Anterior cingulate cortex (tissue), 58 donors: Measurements from ENCODE around the gene ADH1B.
"Not testable (repeated sequence)": the region's sequence is repeated elsewhere in the genome, so short reads cannot be mapped to it uniquely, and the experiment has no call there.

Source experiments
- DNase-seq, 58 donors: peaks; one replicate each; lab custom pipeline; 2025; lab: John Stamatoyannopoulos, UW

ADH1B gene

DNA sequence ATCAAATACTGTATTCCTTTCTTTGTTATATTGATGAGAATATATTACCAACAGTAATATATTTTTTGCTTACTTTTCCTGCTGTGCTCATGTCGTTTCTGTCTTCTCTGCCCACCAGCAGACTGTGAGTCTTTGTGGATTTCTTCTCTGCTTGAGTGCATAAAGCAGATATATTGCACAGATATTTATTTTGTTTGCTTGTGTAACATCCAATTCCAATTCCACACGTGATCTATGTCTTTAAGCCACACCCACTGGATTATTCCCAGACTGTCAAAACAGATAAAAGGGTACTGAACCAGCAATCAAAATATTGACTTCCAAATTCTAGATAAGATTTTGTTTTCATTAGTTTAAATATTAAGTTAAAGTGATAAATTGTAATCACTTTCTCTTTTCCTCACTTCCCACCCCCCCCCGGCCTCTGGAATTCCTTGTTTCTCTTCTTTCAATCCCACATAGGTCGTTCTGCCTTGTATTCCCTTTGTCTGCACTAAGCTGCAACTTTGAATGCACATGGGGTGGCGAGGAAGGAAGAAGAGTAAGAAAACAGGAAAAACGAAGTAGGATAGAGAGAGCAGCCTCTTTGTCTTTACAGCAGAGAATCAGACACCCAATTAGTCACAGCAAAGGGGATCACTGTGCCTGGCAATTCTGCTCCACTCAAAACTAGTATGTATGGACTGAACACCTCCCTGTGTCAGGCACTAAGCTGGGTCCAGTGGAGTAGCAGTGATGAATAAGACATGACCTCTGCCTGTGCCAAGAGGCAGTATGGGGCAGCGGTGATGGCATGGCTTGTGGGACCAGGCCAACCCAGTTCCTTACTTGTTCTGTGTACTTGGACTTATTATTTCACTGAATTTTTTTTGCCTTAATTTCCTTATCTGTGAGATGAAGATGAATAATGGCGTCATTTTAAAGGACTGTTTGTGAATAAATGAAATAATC is at the start of gene ADH1B:
Gene ADH1B (minus strand): TSS at position 161 of the 951 bp plus-strand sequence. CDS start 70 bp downstream, at position 91.
- DNase-seq, result no peak

DNA sequence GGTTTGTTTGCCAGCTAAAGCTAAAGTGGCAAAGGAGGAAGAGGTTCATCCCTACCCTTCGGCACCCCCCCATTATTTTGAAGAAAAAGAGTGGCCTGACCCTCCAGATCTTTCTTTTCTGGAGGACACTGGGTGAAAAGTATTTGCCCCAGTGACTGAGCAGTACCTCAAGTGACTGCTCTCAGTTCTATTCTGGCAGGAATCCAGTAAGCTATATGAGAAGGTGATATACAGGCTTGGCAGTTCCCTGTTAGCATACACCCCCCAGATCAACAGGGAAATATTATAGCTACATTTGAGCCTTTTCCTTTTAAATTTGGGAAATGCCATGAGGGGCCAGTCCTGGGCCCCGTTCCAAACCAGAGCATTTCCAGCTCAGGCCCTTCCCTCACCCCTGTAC is 46.6 kb upstream of the ADH1B start:
- DNase-seq, result not testable (repeated sequence)

DNA sequence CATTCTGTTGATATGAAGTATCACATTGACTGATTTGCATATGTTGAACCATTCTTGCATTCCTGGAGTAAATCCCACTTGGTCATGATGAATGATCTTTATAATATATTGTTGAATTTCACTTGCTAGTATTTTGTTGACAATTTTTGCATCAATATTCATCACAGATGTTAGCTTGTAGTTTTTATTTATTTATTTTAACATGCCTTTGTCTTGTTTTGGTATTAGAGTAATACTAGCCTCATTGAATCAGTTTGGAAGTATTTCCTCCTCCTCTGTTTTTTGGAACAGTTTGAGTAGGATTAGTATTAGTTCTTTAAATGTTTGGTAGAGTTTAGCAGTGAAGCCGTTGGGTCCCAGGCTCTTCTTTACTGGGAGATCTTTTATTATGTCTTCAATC is 45.3 kb upstream of the ADH1B start:
- no peak for DNase-seq

DNA sequence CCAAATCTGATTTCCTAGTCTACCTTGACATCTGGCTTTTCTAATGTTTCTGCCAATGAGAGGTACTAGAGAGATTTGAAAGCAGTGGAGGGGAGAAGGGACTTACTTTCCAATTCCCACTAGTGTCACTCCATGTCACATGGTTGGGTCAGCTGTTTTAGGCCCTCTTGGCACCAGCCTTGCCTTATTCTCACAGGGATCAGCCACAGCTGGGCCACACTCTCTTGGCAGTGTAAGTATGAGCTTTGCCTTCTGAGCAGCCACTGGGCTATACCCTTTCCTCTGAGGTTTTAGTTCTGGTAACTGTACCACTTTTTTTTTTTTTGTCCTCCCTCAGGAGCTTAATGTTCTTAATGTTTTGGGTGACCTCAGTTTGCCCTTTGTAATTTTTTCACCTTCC is 41.6 kb upstream of the ADH1B start:
- DNase-seq, result no peak

DNA sequence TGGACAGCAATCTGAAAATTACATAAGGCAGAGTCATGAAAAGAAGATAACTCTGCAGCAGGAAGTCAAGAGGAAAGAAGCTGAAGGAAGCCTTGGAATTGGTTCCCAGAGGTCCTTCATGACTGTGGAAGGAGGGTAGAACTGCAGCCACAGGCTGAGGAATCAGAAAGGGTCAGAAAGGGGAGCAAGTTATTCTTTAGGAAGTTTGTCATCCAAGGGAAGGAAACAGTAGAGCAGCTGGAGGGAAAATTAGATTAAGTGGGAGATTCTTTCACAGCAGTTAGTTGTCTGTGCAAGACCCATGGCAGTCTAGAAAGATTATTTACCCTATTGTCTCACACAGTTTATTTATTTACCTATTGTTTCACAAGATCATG is 40.7 kb upstream of the ADH1B start:
- no peak for DNase-seq

DNA sequence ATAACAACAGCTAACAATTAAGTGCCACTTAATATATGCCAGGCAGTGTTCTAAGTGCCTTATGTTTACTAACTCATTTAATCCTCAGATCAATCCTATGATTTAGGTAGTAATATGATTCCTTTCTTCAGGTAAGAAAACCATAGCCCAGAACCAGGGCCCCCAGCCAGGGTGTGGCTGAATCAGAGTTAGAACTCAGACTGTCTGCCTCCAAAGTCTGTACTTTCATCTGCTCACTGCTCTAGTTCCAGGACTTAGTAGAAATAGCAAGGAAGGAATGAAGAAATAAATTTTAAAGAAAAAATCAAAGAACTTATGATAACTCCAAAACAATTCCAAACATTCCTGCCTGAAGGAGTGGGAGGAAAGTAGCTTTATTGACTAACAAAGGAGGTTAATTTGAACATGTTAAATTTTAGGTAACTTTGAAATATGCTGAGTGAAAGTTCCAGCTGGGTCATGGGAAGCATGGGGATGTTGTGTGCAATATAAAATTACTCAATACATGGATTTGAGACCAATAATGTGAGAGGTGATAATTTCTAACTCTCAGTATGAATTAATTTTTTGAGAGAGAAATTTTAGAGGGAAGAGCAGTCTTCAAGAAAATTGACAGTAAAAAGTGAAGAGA is 40.2 kb upstream of the ADH1B start:
- DNase-seq, result no peak

DNA sequence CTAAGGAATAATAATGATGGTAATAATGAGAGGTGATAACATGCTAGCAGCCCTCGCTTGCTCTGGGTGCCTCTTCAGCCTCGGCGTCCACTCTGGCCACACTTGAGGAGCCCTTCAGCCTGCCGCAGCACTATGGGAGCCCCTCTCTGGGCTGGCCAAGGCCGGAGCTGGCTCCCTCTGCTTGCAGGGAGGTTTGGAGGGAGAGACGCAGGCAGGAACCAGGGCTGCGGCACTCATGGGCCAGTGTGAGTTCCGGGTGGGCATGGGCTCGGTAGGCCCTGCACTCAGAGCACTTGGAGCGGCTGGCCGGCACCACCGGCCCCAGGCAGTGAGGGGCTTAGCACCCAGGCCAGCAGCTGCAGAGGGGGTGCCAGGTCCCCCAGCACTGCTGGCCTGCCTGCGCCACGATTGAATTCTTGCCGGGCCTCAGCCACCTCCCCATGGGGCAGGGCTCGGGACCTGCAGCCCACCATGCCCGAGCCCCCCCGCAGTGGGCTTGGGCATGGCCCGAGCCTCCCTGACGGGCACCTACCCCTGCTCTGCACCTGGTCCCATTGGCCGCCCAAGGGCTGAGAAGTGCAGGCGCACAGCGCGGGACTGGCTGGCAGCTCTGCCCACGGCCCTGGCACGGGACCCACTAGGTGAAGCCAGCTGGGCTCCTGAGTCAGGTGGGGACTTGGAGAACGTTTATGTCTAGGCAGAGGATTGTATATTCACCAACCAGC is 38.4 kb upstream of the ADH1B start:
- no peak for DNase-seq

DNA sequence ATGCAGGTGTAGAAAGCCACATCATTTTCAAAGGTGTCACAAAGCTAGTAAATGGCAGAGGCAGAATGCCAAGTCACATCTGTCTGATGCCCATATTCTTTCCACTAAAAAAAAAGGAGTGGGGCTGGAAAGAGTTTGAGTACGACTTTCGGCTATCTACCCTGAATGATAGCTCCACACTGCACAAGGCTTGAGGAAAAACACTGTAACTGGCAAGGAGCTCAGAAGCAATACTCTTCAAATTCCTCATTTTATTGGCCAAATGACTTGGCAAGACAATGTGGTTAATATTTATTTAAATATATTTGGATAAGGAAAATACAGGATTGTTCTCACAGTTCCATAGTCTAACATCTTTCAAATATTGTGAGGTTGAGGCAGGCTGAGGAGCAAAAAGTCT is 36.7 kb upstream of the ADH1B start:
- DNase-seq, result no peak

DNA sequence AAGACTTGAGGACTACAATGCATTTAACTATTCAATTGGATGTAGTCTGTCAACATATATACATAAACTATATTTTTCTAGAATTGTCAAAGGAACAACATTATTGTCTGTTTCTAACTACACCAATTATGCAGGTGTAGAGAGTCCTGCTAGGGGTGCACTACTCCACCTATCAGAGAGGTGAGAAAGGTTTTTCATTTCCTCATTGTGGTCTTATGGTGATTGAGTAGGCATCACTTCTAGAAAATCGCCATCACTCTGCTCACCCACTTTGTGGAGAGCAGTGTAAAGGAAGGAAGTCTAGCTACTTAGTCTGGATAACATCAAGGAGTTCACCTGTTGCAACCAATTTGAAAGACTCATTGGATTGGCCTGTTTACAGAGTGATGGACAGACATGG is 35.8 kb upstream of the ADH1B start:
- DNase-seq, result no peak

DNA sequence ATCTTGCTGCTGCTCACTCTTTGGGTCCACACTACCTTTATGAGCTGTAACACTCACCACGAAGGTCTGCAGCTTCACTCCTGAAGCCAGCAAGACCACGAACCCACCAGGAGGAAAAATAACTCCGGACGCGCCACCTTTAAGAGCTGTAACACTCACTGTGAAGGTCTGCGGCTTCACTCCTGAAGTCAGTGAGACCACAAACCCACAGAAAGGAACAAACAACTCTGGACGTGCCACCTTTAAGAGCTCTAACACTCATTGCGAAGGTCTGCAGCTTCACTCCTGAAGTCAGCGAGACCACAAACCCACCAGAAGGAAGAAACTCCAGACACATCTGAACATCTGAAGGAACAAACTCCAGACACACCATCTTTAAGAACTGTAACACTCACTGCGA is 34.9 kb upstream of the ADH1B start:
- not testable (repeated sequence) for DNase-seq

DNA sequence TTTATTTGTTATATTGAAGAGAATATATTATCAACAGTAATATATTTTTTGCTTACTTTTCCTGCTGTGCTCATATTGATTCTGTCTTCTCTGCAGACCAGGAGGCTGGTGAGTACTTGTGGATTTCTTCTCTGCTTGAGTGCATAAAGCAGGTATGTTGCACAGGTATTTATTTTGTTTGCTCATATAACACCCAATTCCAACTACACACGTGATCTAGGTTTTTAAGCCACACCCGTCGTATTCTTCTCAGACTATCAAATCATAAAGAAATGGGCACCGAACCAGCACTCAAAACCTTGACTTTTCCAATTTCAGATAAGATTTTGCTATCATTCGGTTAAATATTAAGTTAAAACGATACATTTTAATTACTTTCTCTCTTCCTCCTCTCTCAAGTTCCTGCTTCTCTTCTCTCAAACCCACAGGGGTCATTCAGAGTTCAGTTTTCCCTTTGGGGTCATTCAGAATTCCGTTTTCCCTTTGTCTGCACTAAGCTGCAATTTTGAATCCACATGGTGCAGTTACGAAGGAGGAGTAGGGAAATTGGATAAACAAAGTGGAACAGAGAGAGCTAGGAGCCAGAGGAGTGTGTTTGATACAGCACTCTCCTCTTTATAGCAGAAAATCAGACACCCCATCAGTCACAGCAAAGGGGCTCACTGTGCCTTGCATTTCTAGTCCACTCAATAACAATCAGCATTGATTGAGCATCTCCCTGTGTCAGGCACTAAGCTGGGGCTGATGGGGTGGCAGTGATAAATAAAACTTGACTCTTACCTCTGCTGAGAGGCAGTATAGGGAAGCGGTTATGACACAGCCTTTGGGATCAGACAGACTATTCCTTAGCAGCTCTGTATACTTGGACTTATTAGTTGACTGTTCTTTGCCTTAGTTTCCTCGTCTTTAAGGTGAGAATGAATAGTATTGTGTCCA is 31.7 kb upstream of the ADH1B start, which contains the start of gene ADH1C:
Gene ADH1C (minus strand): TSS at position 145 of the 936 bp plus-strand sequence. CDS start 71 bp downstream, at position 74.
- no peak for DNase-seq

DNA sequence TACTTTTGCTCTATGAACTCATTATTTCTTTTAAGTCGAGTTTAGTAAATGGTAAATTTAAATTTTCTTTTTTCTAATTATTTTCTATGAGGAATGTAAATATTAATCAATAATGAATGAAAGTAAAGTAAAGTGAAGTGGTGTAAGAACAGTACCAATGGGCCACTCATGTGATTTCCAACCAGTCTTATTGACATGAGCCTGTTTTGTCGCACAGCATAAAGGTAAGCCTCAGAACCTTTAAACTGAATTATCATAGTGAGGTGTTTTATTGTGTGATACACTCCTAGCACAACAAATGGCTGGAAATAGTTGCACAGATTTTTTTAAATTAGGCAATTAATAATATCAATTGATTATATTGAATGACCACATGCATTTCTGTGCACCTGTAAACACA is 30.3 kb upstream of the ADH1B start:
- no peak for DNase-seq

DNA sequence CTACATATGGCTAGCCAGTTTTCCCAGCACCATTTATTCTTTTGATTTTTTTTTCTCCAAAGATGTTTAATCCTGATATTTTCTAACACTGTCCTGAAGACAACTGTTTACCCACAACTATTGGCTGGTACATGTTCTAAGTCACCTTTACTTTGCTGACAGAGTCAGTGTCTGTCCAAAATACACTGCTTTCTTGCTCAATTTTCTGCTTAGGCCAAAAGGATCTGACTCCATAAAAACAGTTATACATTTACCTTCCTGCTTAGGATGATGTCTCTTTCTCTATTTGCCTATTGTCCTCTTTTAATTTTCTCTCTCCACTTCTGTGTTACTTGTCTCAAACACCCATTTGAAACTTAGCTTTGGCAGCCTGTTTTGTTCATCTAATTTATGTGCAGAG is 28.1 kb upstream of the ADH1B start:
- DNase-seq, result no peak

DNA sequence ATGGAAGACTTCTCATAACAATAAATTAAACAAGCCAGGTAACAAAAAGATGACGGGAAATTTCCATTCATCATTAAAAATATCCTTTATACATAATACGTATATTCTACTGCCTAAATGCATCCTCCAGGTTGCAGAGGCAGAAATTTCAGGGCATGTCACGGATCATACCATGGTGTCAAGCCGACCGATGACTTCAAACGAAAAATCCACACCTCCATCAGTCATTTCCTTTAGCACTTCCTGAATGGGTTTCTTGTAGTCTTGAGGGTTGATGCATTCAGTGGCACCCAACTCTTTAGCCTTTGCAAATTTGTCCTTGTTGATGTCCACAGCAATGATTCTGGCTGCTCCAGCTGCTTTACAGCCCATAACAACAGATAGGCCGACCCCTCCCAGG is 21.4 kb upstream of the ADH1B start:
- not testable (repeated sequence) for DNase-seq

DNA sequence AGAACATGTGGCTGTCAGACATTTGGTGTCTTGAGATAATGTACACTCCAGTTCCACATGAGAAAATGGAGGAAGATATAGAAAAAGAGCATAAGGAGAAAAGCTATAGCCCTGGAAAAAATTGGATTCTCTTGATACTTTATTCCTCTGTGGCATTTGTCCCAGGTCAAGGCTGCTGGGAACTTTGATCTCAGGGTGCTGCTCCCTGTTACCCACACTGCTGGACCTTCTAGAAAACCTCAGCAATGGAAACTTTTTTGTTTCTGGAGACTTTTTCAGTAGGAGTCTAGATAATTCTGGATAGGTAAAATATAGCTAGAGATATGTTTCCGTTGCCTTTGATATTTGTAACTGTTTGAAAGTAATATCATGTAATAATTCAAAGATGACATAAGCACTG is 20.2 kb upstream of the ADH1B start:
- DNase-seq, result no peak

DNA sequence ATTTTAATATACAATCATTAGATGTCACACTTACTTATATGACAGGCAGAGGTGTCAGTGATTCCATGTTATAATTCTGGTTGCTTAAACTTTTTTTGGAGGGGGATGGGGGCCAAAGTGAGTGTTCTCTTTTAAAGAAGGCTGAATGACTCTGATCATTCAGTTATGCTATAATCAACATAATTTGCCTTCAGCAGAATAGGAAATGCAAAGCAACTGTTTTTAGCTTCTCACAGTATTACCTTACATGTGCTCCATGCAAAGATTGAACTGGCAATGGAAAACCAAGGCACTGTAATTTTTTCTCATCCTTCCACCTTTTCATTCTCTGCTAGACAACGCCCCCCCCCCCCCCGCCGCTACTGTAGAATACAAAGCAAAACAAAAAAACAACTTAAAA is 18.0 kb upstream of the ADH1B start:
- DNase-seq, result no peak

DNA sequence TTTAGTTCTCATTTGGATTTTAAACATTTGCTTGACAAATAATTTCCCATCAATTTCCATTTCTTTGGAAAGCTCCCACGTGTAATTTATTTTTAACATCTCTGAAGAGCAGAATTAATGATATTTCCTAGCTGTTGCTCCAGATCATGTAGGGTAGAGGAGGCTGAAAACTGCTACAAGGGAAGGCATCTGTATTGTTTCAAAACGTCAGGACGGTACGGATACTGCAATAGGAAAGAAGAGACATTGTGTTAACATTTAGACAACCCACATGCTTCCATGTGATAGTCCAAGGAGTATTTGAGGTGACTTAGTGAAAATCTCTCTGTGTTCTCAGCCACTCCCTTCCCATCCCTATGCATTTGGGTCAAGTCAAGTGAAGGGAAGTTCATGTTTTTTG is 15.4 kb upstream of the ADH1B start:
- no peak for DNase-seq

DNA sequence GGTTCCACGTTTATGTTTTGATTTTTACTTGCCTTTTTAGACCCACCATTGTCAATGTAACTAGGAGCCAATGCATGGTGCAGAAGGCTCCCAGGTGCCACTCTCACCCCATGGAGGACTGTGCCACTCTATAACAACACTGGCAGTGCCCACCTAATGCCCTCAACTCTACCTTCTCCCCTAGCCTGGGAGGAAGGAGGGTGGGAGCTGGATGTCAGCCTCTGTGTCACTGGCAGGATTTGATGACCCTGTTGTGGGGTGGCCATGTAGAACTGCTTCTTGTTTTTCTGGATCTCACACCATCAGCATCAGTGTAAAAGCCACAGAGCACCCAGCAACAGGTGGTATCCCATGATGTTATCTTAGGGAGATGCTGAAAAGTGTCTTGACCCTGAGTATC is 13.7 kb upstream of the ADH1B start:
- no peak for DNase-seq

DNA sequence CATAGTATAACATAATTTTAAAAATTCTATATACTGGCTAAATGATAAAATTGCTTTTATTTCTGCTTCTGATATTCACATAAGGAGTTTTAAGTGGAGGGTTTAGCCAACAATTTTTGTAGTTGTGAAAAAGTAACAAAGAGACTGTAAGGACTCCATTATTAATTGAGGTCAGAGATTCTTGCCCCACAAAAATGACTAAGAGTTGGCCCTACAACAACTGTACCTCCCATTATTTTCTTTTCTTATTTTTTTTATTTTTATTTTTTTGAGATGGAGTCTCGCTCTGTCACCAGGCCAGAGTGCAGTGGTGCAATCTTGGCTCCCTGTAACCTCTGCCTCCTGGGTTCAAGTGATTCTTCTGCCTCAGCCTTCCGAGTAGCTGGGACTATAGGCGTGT is 9.4 kb upstream of the ADH1B start:
- no peak for DNase-seq

DNA sequence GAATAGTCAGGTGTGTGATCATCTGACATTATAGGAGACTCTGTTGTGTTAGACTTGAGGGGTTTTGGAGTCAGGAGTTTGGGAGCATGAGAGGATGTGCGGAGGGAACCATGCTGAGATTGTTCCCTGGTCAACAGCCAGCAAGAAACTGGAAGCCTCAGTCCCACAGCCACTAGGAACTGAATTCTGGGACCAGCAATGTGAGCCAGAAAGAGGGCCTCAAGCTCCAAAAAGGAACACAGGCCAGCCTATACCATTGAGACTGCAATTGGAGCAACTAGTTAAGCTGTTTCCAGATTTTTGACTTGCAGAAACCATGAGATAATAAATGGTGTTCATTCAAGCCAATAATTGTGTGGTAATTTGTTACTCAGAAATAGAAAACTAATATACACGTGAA is 8.7 kb upstream of the ADH1B start:
- DNase-seq, result no peak
